H1 (cell line): ENCODE measurements around the gene RNF4. TPM values are rescaled to one million over a fixed set of nuclear protein-coding genes. Genes with fewer than 3 reads are reported as not detected.
A peak's percentile ranks its signal among the peaks of the same experiment; 100 is the strongest.

Source experiments
- CTCF ChIA-PET: fragments of 300-600 bp; sonication (Branson Sonifier 250); formaldehyde crosslinking; loops from one replicate; lab custom pipeline; 2021; ENCODE audit not compliant: partially characterized antibody; lab: Charles Lee
- POLR2A ChIA-PET: fragments of 300-600 bp; sonication (Branson Sonifier 250); formaldehyde crosslinking; loops from one replicate; lab custom pipeline; 2021; ENCODE audit warnings: inconsistent platforms; ENCODE audit not compliant: partially characterized antibody; lab: Charles Lee
- DNase-seq, 2 experiments: peaks; one replicate each; pipeline versions ENCODE4 v3.0.0 to v3.0.0-alpha.2; 2010 to 2022; ENCODE audit warnings: low spot score in 2 of 2, low read depth in 1 of 2, mixed read lengths in 1 of 2
- FAIRE-seq: peaks from 2 replicates; lab custom pipeline; 2011; peaks lifted over from hg19 to GRCh38; lab: Jason Lieb, UNC
- H2AFZ ChIP-seq: 2 replicates; pipeline ENCODE4 v1.8.1; 2012; ENCODE audit warnings: low read length, inconsistent platforms
- H2AK5ac ChIP-seq: 2 replicates; pipeline ENCODE4 v1.6.1; 2013; ENCODE audit warnings: low read depth, low read length
- H2BK120ac ChIP-seq: replicated peaks from 2 replicates; pipeline ENCODE3; 2013; ENCODE audit warnings: low read depth, low read length, inconsistent platforms
- H2BK12ac ChIP-seq: 2 replicates; pipeline ENCODE4 v1.6.1; 2013; ENCODE audit warnings: low read depth, low read length
- H2BK15ac ChIP-seq: 2 replicates; pipeline ENCODE4 v1.6.1; 2013; ENCODE audit warnings: low read length
- H2BK20ac ChIP-seq: 2 replicates; pipeline ENCODE4 v1.6.1; 2013; ENCODE audit warnings: low read length
- H2BK5ac ChIP-seq: 2 replicates; pipeline ENCODE4 v1.6.1; 2013; ENCODE audit warnings: low read depth, low read length
- H3K14ac ChIP-seq: 2 replicates; pipeline ENCODE4 v1.6.1; 2013; ENCODE audit warnings: inconsistent platforms; ENCODE audit not compliant: insufficient read length
- H3K18ac ChIP-seq: 2 replicates; pipeline ENCODE4 v1.6.1; 2013; ENCODE audit warnings: low read length; ENCODE audit errors: extremely low read depth
- H3K23ac ChIP-seq: 2 replicates; pipeline ENCODE4 v1.6.1; 2013; ENCODE audit warnings: inconsistent platforms; ENCODE audit not compliant: insufficient read length
- H3K23me2 ChIP-seq: 2 replicates; pipeline ENCODE4 v1.6.1; 2013; ENCODE audit warnings: low read depth, low read length
- H3K27ac ChIP-seq: 2 replicates; pipeline ENCODE4 v1.6.1; 2011; ENCODE audit warnings: low read depth, low read length, inconsistent platforms
- H3K27me3 ChIP-seq, 4 experiments: replicated peaks in 1 of 4; 1 replicate in 1 of 4; 2 replicates in 3 of 4; pipeline versions ENCODE4 v1.6.1 to v1.8.1; 2011 to 2013; ENCODE audit warnings: low read length in 3 of 4, mild to moderate bottlenecking in 3 of 4, inconsistent platforms in 2 of 4, mixed read lengths in 2 of 4, moderate library complexity in 1 of 4; ENCODE audit not compliant: control insufficient read depth in 3 of 4, insufficient read depth in 3 of 4; ENCODE audit errors: extremely low read depth in 1 of 4
- H3K36me3 ChIP-seq, 4 experiments: 2 replicates each; pipeline versions ENCODE4 v1.6.1 to v1.8.1; 2011 to 2013; ENCODE audit warnings: mild to moderate bottlenecking in 4 of 4, low read length in 3 of 4, moderate library complexity in 2 of 4, control low read depth in 1 of 4, inconsistent platforms in 1 of 4; ENCODE audit not compliant: insufficient read depth in 4 of 4, control insufficient read depth in 2 of 4
- H3K4ac ChIP-seq: replicated peaks from 2 replicates; pipeline ENCODE3; 2013; ENCODE audit warnings: low read length, low read depth, mixed read lengths, inconsistent platforms; ENCODE audit not compliant: insufficient read length
- H3K4me1 ChIP-seq, 4 experiments: replicated peaks in 1 of 4; 1 replicate in 1 of 4; 2 replicates in 3 of 4; pipeline versions ENCODE4 v1.6.1 to v1.8.1; 2011 to 2013; ENCODE audit warnings: low read length in 3 of 4, inconsistent platforms in 2 of 4, mixed read lengths in 1 of 4; ENCODE audit not compliant: insufficient read depth in 4 of 4, control insufficient read depth in 3 of 4
- H3K4me2 ChIP-seq, 2 experiments: 2 replicates each; pipeline versions ENCODE4 v1.6.1 to v1.8.1; 2011 to 2013; ENCODE audit warnings: low read depth in 2 of 2, low read length in 2 of 2, control low read depth in 1 of 2, inconsistent platforms in 1 of 2, mild to moderate bottlenecking in 1 of 2; ENCODE audit not compliant: insufficient read depth in 1 of 2
- H3K4me3 ChIP-seq, 4 experiments: fragments of 200-600, 300-600 bp in 1 of 4; sonication (generic), shearing (Covaris generic), sonication (Bioruptor Twin) in 1 of 4; 2 replicates each; pipeline versions ENCODE4 v1.5.1 to v1.8.1; 2011 to 2016; ENCODE audit warnings: low read length in 4 of 4, low read depth in 3 of 4, control low read depth in 2 of 4, inconsistent platforms in 2 of 4, mild to moderate bottlenecking in 2 of 4, mixed read lengths in 1 of 4, moderate library complexity in 1 of 4; ENCODE audit not compliant: insufficient read depth in 2 of 4; ENCODE audit errors: extremely low read depth in 1 of 4
- H3K56ac ChIP-seq: replicated peaks from 2 replicates; pipeline ENCODE3; 2013; ENCODE audit warnings: low read depth, mild to moderate bottlenecking, mixed read lengths, low read length, inconsistent platforms; ENCODE audit not compliant: insufficient read length
- H3K79me1 ChIP-seq: 2 replicates; pipeline ENCODE4 v1.6.1; 2013; ENCODE audit warnings: low read depth, low read length, control low read depth
- H3K79me2 ChIP-seq, 2 experiments: 2 replicates each; pipeline versions ENCODE4 v1.6.1 to v1.8.1; 2012 to 2013; ENCODE audit warnings: low read length in 2 of 2, mild to moderate bottlenecking in 2 of 2, inconsistent platforms in 1 of 2; ENCODE audit not compliant: insufficient read depth in 2 of 2, control insufficient read depth in 1 of 2
- H3K9ac ChIP-seq, 4 experiments: replicated peaks in 1 of 4; 1 replicate in 1 of 4; 2 replicates in 3 of 4; pipeline versions ENCODE4 v1.6.1 to v1.8.1; 2011 to 2013; ENCODE audit warnings: low read depth in 3 of 4, low read length in 3 of 4, control low read depth in 2 of 4, mild to moderate bottlenecking in 2 of 4, moderate library complexity in 2 of 4, inconsistent platforms in 1 of 4; ENCODE audit errors: extremely low read depth in 1 of 4
- H3K9me3 ChIP-seq, 2 experiments: 2 replicates each; pipeline versions ENCODE4 v1.6.1 to v1.8.1; 2012 to 2013; ENCODE audit warnings: mild to moderate bottlenecking in 2 of 2, moderate library complexity in 2 of 2, control low read depth in 1 of 2, inconsistent platforms in 1 of 2, low read depth in 1 of 2, low read length in 1 of 2, mixed read lengths in 1 of 2; ENCODE audit not compliant: insufficient read depth in 2 of 2
- H4K20me1 ChIP-seq, 2 experiments: replicated peaks in 1 of 2; 2 replicates each; pipeline versions ENCODE3 to v1.8.1; 2011 to 2013; ENCODE audit warnings: inconsistent platforms in 2 of 2, low read length in 2 of 2, mild to moderate bottlenecking in 1 of 2; ENCODE audit not compliant: insufficient read depth in 2 of 2, control insufficient read depth in 1 of 2
- H4K5ac ChIP-seq: 2 replicates; pipeline ENCODE4 v1.6.1; 2013; ENCODE audit warnings: low read length, low read depth, mixed read lengths, inconsistent platforms; ENCODE audit not compliant: insufficient read length
- H4K8ac ChIP-seq: 2 replicates; pipeline ENCODE4 v1.8.0; 2013; ENCODE audit warnings: mild to moderate bottlenecking, moderate library complexity, low read length, inconsistent platforms; ENCODE audit not compliant: insufficient read depth; ENCODE audit errors: extremely low read depth
- H4K91ac ChIP-seq: replicated peaks from 2 replicates; pipeline ENCODE3; 2013; ENCODE audit warnings: low read length, mixed read lengths, inconsistent platforms; ENCODE audit not compliant: insufficient read length
- BACH1 ChIP-seq: IDR thresholded peaks from 2 replicates; pipeline ENCODE4 v1.6.1; 2012; ENCODE audit warnings: low read length, improper control_type of control experiment
- BRCA1 ChIP-seq: IDR thresholded peaks from 2 replicates; pipeline ENCODE4 v1.6.1; 2012; ENCODE audit warnings: low read depth, low read length, improper control_type of control experiment
- CREB1 ChIP-seq: IDR thresholded peaks from 2 replicates; pipeline ENCODE4 v1.6.1; 2012; ENCODE audit warnings: inconsistent platforms
- KDM1A ChIP-seq: fragments of 200-600, 300-600 bp; sonication (generic); IDR thresholded peaks from 2 replicates; pipeline ENCODE4 v1.7.1; 2016; ENCODE audit warnings: mild to moderate bottlenecking, low read length, borderline replicate concordance
- KDM5A ChIP-seq: fragments of 200-600 bp; IDR thresholded peaks from 2 replicates; pipeline ENCODE4 v1.7.1; 2012; ENCODE audit warnings: mild to moderate bottlenecking, low read length, inconsistent platforms, mixed read lengths
- NANOG ChIP-seq: IDR thresholded peaks from 2 replicates; pipeline ENCODE4 v1.6.1; 2011; ENCODE audit warnings: low read length, low read depth, mild to moderate bottlenecking, inconsistent platforms; ENCODE audit not compliant: insufficient read depth, poor library complexity, severe bottlenecking
- RBBP5 ChIP-seq: IDR thresholded peaks from 2 replicates; pipeline ENCODE4 v1.7.1; 2012; ENCODE audit warnings: low read depth, mild to moderate bottlenecking, inconsistent platforms, low read length, moderate library complexity, borderline replicate concordance
- RFX5 ChIP-seq: IDR thresholded peaks from 2 replicates; pipeline ENCODE4 v1.6.1; 2011; ENCODE audit warnings: low read depth, low read length, improper control_type of control experiment, borderline replicate concordance
- RNF2 ChIP-seq: fragments of 200-900, 300-1000 bp; sonication (generic); IDR thresholded peaks from 2 replicates; pipeline ENCODE4 v1.7.1; 2016; ENCODE audit warnings: borderline replicate concordance, low read depth, mild to moderate bottlenecking, antibody characterized with exemption, low read length; ENCODE audit not compliant: poor library complexity, severe bottlenecking; ENCODE audit errors: missing control alignments
- RXRA ChIP-seq: IDR thresholded peaks from 2 replicates; pipeline ENCODE4 v1.6.1; 2011; ENCODE audit warnings: low read depth, mild to moderate bottlenecking, low read length, moderate library complexity; ENCODE audit not compliant: insufficient read depth
- SP4 ChIP-seq: IDR thresholded peaks from 2 replicates; pipeline ENCODE4 v1.6.1; 2012; ENCODE audit warnings: low read length, inconsistent platforms
- WGBS, 2 experiments: shearing (Covaris generic) in 1 of 2; methylation state at CpG; one replicate each; pipeline versions ENCODE4 v1.1.6 to v1.1.7; 2013 to 2015; ENCODE audit warnings: low lambda C conversion rate in 2 of 2, mixed read lengths in 2 of 2, inconsistent platforms in 1 of 2, low coverage in 1 of 2, missing lambda C conversion rate in 1 of 2; ENCODE audit not compliant: insufficient replicate concordance in 2 of 2, insufficient coverage in 1 of 2, insufficient read length in 1 of 2; ENCODE audit errors: extremely low coverage in 1 of 2, missing lambda C conversion rate in 1 of 2; 5-methylcytosine and 5-hydroxymethylcytosine counted together
- polyA plus RNA-seq, 7 experiments: library from polyadenylated mRNA; depleted of rRNA in 3 of 7; stranded (reverse) in 5 of 7; unstranded in 2 of 7; fragments of >200 nt in 5 of 7; fragments of 200-250 nt in 2 of 7; gene quantifications; 1 replicate in 5 of 7; 2 replicates in 1 of 7; 4 replicates in 1 of 7; pipeline versions ENCODE4 v1.2.1 to v1.2.3, GENCODE V29; 2011 to 2013; ENCODE audit warnings: missing spikeins in 2 of 7, mixed read lengths in 2 of 7
- total RNA-seq: library from RNA; stranded (reverse); fragmentation: NEBNext Ultra II Directional; extraction: Animal tissue kit (Norgen Biotek cat#: 25700); gene quantifications from 2 replicates; pipeline ENCODE4 v1.2.1, GENCODE V29; 2021

RNF4 gene
- total and polyA plus RNA-seq, 2 of the 8 experiments (the other 6 are each of a cell fraction or from before 2014, with no cell fraction given) = 68.2 to 78.9 TPM

DNA sequence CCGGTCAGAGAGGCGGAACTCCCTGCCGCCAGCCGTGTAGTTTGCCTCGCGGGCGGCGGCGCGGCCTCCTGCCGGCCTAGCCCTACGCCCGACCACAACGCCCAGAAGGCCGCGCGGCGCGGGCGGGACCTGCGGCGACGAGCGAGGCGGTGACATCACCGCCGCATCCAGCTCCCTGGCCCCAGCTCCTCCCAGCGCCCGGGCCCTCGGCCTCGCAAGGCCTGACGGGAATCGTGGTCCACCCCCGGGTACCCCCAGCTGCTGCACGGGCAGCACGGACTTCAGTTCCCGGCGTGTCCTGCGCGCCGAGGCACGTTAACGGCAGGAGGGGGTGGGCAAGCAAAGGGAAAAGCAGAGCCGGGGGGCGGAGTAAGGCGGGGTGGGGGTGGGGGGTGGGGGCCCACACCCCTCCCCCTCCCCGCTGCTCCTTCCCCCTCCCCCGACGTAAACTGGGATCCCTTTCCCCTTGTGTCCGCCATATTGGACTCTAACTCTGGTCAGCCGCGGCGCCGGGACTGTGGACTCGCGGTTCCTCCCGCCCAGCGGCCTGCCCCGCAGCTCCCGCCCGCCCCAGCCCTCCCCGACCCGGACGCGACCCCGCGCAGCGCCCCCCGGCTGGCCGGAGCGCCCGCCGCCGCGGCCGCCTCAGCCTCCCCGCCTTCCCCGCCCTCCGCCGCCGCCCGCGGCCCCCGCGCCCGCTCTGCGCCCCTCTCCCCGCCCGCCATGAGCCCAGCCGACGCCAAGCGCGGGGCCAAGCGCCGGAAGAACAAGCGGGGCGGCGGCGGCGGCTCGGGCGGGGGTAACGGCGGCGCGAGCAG lies 67.5 kb downstream of the RNF4 start, which contains the start of gene FAM193A:
FAM193A (plus strand) TSS at position 455 of the 818 bp plus-strand sequence; CDS start at position 724, 269 bp downstream.
- peak within 1 kb of the TSS; percentile 70 to 93 (median 91) for H3K4me3 ChIP-seq
- no peak within 1 kb of the TSS; the same call in 1 of the 2 replicates for H2BK15ac ChIP-seq
- peak within 1 kb of the TSS; percentile 80 to 92 (median 81) for H3K9ac ChIP-seq
- peak within 1 kb of the TSS; percentile 75; the same call in 1 of the 2 replicates for H2BK12ac ChIP-seq
- peak within 1 kb of the TSS; percentile 85 to 93 for H3K4me2 ChIP-seq
- peaks cover 0 to 5% (median 4%) of the 10 kb centered on the region in 4 experiments; a peak in 3 of 7 replicates for H3K4me1 ChIP-seq
- peak within 1 kb of the TSS; percentile 56 for H3K14ac ChIP-seq
- no peak within 1 kb of the TSS for H2BK20ac ChIP-seq
- ChIA-PET CTCF (interaction anchor here (1.6 kb wide), 1 partner anchor 44 kb away, joined by 5 read pairs; no protein-coding TSS in a partner anchor), POLR2A (interaction anchor here (0.9 to 6.4 kb wide), 10 partner anchors 11 to 123 kb away, joined by 3 to 65 read pairs (median 5); partner anchors contain the start of gene RNF4)
- H3K27me3 ChIP-seq = no peaks in the 10 kb centered on the region
- peak within 1 kb of the TSS; percentile 91; the same call in 1 of the 2 replicates for H2BK5ac ChIP-seq
- H3K18ac ChIP-seq = peak within 1 kb of the TSS; percentile 93
- H4K91ac ChIP-seq = peak within 1 kb of the TSS; percentile 91
- peak within 1 kb of the TSS; percentile 84 for H3K27ac ChIP-seq
- H3K23ac ChIP-seq = no peak within 1 kb of the TSS
- H4K8ac ChIP-seq = peak within 1 kb of the TSS; percentile 95
- FAIRE-seq (no peak), DNase-seq (peak; percentile 96 to 100)
- H3K4ac ChIP-seq = peak within 1 kb of the TSS; percentile 91
- H3K36me3 ChIP-seq = no peaks in the 10 kb centered on the region
- WGBS, 2 experiments = 0% methylated on average over 3 of the region's 106 CpGs; no CpG with 5 or more reads in 1 of the 2 experiments
- H2BK120ac ChIP-seq = peak within 1 kb of the TSS; percentile 54
- H2AK5ac ChIP-seq = no peak within 1 kb of the TSS
- H4K5ac ChIP-seq = peak within 1 kb of the TSS; percentile 91
- H2AFZ ChIP-seq = 0 out of 2 replicates have a peak within 1 kb of the TSS, but pooled peaks have one; percentile 4
- H3K23me2 ChIP-seq = peaks cover 5% of the 10 kb centered on the region; the same call in 1 of the 2 replicates
- no peaks in the 10 kb centered on the region for H3K9me3 ChIP-seq
- peak within 1 kb of the TSS; percentile 85 for H3K56ac ChIP-seq
- H3K79me1 ChIP-seq = no peaks in the 10 kb centered on the region; the same call in 1 of the 2 replicates
- peaks cover 2 to 7% of the 10 kb centered on the region in 2 experiments for H4K20me1 ChIP-seq
- peaks cover 16 to 43% of the 10 kb centered on the region in 2 experiments; a peak in 3 of 4 replicates for H3K79me2 ChIP-seq
- TF ChIP-seq RNF2 (no peak), KDM5A (no peak), BACH1 (no peak), RXRA (no peak), RBBP5 (no peak; the same call in 1 of the 2 replicates), KDM1A (no peak), CREB1 (peak; percentile 86), BRCA1 (no peak), NANOG (peak; percentile 46), SP4 (no peak; the same call in 1 of the 2 replicates), RFX5 (no peak)
